ENCODE results near the gene KDM2B.

- TF ChIP-seq CTCF (IDR thresholded peaks at IDR 0.05; ENCODE audit: low read length) (no peak), EZH2 (optimal IDR thresholded peaks at IDR 0.05; ENCODE audit: low read depth, low read length) (no peak), EZH2phosphoT487 (IDR thresholded peaks at IDR 0.05; ENCODE audit: low read length) (no peak)
These were observed 163.0 kb downstream of the KDM2B start for GRCh38 chr12:121417847-121418246.

Measured in MM.1S (cell line).